GM23338 (cell line): Measurements from ENCODE around the gene BICRAL. TPM values are rescaled to one million over a fixed set of nuclear protein-coding genes. Genes with fewer than 3 reads are reported as not detected.

Experiments
- ATAC-seq: fragments of 200-7000 bp; cut with Tn5 transposase; 3 replicates; pipeline ENCODE4 v1.9.1; 2020
- DNase-seq: peaks from one replicate; pipeline ENCODE4 v3.0.0-alpha.2; 2015; ENCODE audit warnings: low spot score
- H2AFZ ChIP-seq: fragments of 200-600 bp; sonication (generic); 2 replicates; pipeline ENCODE4 v1.8.0; 2016; ENCODE audit warnings: antibody characterized with exemption, mild to moderate bottlenecking, moderate library complexity
- H3F3A ChIP-seq: fragments of 200-600 bp; sonication (generic); replicated peaks from 2 replicates; pipeline ENCODE4 v1.8.0; 2017; ENCODE audit warnings: antibody characterized with exemption, mixed run types, low read depth
- H3K27ac ChIP-seq: fragments of 200-600 bp; sonication (generic); 2 replicates; pipeline ENCODE4 v1.6.1; 2016; ENCODE audit warnings: low read depth
- H3K27me3 ChIP-seq: fragments of 200-600 bp; sonication (generic); 2 replicates; pipeline ENCODE4 v1.8.0; 2016; ENCODE audit warnings: mild to moderate bottlenecking, mixed run types, moderate library complexity; ENCODE audit not compliant: insufficient read depth
- H3K36me3 ChIP-seq: fragments of 200-600 bp; sonication (generic); 2 replicates; pipeline ENCODE4 v1.8.0; 2016; ENCODE audit warnings: mild to moderate bottlenecking; ENCODE audit not compliant: insufficient read depth
- H3K4me1 ChIP-seq: fragments of 200-600 bp; sonication (generic); 2 replicates; pipeline ENCODE4 v1.8.0; 2016; ENCODE audit warnings: mild to moderate bottlenecking, moderate library complexity; ENCODE audit not compliant: insufficient read depth
- H3K4me2 ChIP-seq: fragments of 200-600 bp; sonication (generic); 2 replicates; pipeline ENCODE4 v1.7.1; 2017; ENCODE audit warnings: mixed run types
- H3K4me3 ChIP-seq: fragments of 200-600 bp; sonication (generic); 2 replicates; pipeline ENCODE4 v1.6.1; 2016; ENCODE audit warnings: mixed run types
- H3K79me2 ChIP-seq: fragments of 200-600 bp; sonication (generic); replicated peaks from 2 replicates; pipeline ENCODE4 v1.8.0; 2017; ENCODE audit warnings: mild to moderate bottlenecking; ENCODE audit not compliant: insufficient read depth
- H3K9me2 ChIP-seq: fragments of 200-600 bp; sonication (generic); 2 replicates; pipeline ENCODE4 v1.8.0; 2017; ENCODE audit not compliant: insufficient read depth
- H4K20me1 ChIP-seq: fragments of 200-600 bp; sonication (generic); replicated peaks from 2 replicates; pipeline ENCODE4 v1.8.0; 2017; ENCODE audit warnings: mild to moderate bottlenecking; ENCODE audit not compliant: insufficient read depth
- H3K27ac Mint-ChIP-seq: 2 replicates; pipeline ENCODE4 v1.8.0; 2020; ENCODE audit warnings: inconsistent platforms, mild to moderate bottlenecking, moderate library complexity, mixed read lengths
- H3K27me3 Mint-ChIP-seq: 3 replicates; pipeline ENCODE4 v1.8.0; 2022; ENCODE audit warnings: low read depth, mild to moderate bottlenecking, moderate library complexity, mixed read lengths, inconsistent platforms; ENCODE audit not compliant: insufficient read depth, poor library complexity
- H3K36me3 Mint-ChIP-seq: 3 replicates; pipeline ENCODE4 v1.8.0; 2021; ENCODE audit warnings: low read depth, mild to moderate bottlenecking, inconsistent platforms, moderate library complexity, mixed read lengths
- H3K4me1 Mint-ChIP-seq: 3 replicates; pipeline ENCODE4 v1.8.0; 2020; ENCODE audit warnings: mild to moderate bottlenecking, inconsistent platforms, mixed read lengths
- H3K4me3 Mint-ChIP-seq: 3 replicates; pipeline ENCODE4 v1.8.0; 2021; ENCODE audit warnings: moderate library complexity, mild to moderate bottlenecking, inconsistent platforms, mixed read lengths
- H3K9me3 Mint-ChIP-seq: 3 replicates; pipeline ENCODE4 v1.8.0; 2020; ENCODE audit warnings: moderate library complexity, mild to moderate bottlenecking, inconsistent platforms, mixed read lengths
- CREB1 ChIP-seq: fragments of 250-450 bp; sonication (Bioruptor Pico); IDR thresholded peaks from 2 replicates; pipeline ENCODE4 v1.5.0; 2020; ENCODE audit warnings: low read depth, mild to moderate bottlenecking, moderate library complexity
- EZH2 ChIP-seq: fragments of 200-600 bp; sonication (generic); IDR thresholded peaks from one replicate; pipeline ENCODE4 v1.8.0; 2017; ENCODE audit warnings: antibody characterized with exemption, mild to moderate bottlenecking, low read depth; ENCODE audit not compliant: unreplicated experiment
- EZH2phosphoT487 ChIP-seq: fragments of 200-600 bp; sonication (generic); IDR thresholded peaks from one replicate; pipeline ENCODE4 v1.8.1; 2018; ENCODE audit warnings: antibody characterized with exemption; ENCODE audit not compliant: unreplicated experiment
- JUNB ChIP-seq: IDR thresholded peaks from one replicate; pipeline ENCODE4 v1.6.1; 2016; ENCODE audit warnings: antibody characterized with exemption; ENCODE audit not compliant: unreplicated experiment
- POLR2AphosphoS5 ChIP-seq: IDR thresholded peaks from 2 replicates; pipeline ENCODE4 v1.6.1; 2016; ENCODE audit warnings: antibody characterized with exemption, low read depth
- REST ChIP-seq: IDR thresholded peaks from one replicate; pipeline ENCODE4 v1.6.1; 2018; ENCODE audit warnings: antibody characterized with exemption; ENCODE audit not compliant: unreplicated experiment
- STAT1 ChIP-seq: IDR thresholded peaks from one replicate; pipeline ENCODE4 v1.6.1; 2016; ENCODE audit warnings: antibody characterized with exemption; ENCODE audit not compliant: unreplicated experiment
- ZNF331 ChIP-seq: fragments of 250-450 bp; sonication (Bioruptor Pico); IDR thresholded peaks from 2 replicates; pipeline ENCODE4 v1.5.0; 2020; ENCODE audit warnings: low read depth, mild to moderate bottlenecking, moderate library complexity
- ZNF462 ChIP-seq: fragments of 250-450 bp; sonication (Bioruptor Pico); IDR thresholded peaks from 2 replicates; pipeline ENCODE4 v1.5.0; 2020; ENCODE audit warnings: mild to moderate bottlenecking, moderate library complexity
- polyA plus RNA-seq: library from polyadenylated mRNA; unstranded; fragments of >200 nt; fragmentation: Nextera tagmentation; extraction: Ambion mirVana; gene quantifications from 2 replicates; pipeline ENCODE4 v1.2.1, GENCODE V29; 2016
- total RNA-seq: library from RNA; depleted of rRNA; stranded (reverse); fragments of >200 nt; shearing (Covaris generic); gene quantifications from 2 replicates; pipeline ENCODE4 v1.2.3, GENCODE V29; 2014
- TF ChIP-seq, protein P1 (sequence below), 2 experiments: fragments of 200-600 bp in 1 of 2; sonication (generic) in 1 of 2; conservative IDR thresholded peaks; 2 replicates each; pipeline versions ENCODE4 v1.5.1 to v1.6.1; 2016 to 2017; ENCODE audit warnings: antibody characterized with exemption in 2 of 2, low read depth in 2 of 2, mild to moderate bottlenecking in 2 of 2, moderate library complexity in 1 of 2

BICRAL gene
- total and polyA plus RNA-seq, 2 experiments from 2014 or later: 3.4 to 11.7 TPM

DNA sequence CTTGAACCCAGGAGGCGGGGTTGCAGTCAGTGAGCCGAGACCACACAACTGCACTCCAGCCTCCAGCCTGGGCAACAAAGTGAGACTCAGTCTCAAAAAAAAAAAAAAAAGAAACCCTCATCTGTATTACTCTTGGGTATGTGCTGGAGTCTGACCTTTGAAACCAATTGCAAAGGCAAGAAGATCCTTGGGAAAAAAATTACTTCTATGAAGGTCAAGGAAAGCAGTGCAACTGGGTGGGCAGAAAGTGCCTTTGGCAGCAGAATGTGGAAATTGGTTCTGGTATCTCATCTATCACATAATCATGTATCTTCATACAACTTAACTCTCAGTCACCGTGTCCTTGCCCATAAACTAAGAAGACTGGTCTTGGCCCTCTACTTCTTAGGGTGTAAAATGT, 89.9 kb downstream of the BICRAL start (continued):
- TF ChIP-seq ZNF462 (CRISPR knock-in tag) (no peak), EZH2phosphoT487 (no peak), CREB1 (CRISPR knock-in tag) (no peak), REST (no peak)

GRCh38 chr6:42873313-42873712, 91.5 kb downstream of the BICRAL start:
- Histone ChIP-seq H3K4me2 (no peak overlapping the region), H3K36me3 (no peaks in the 10 kb centered on the region), H2AFZ (no peak overlapping the region), H3K9me2 (no peaks in the 10 kb centered on the region), H4K20me1 (no peaks in the 10 kb centered on the region), H3K4me3 (no peak overlapping the region), H3K4me1 (no peaks in the 10 kb centered on the region), H3K79me2 (no peaks in the 10 kb centered on the region), H3K27ac (no peak overlapping the region), H3F3A (peaks cover 4% of the 10 kb centered on the region; the same call in 1 of the 2 replicates), H3K27me3 (no peaks in the 10 kb centered on the region)
- ATAC-seq (no peak), DNase-seq (no peak)
- no peaks in the 10 kb centered on the region for H3K4me1 Mint-ChIP-seq
- H3K27me3 Mint-ChIP-seq: peaks cover 2% of the 10 kb centered on the region
- no peak overlapping the region for H3K4me3 Mint-ChIP-seq
- H3K36me3 Mint-ChIP-seq: no peaks in the 10 kb centered on the region
- no peak overlapping the region for H3K27ac Mint-ChIP-seq
- H3K9me3 Mint-ChIP-seq: no peaks in the 10 kb centered on the region
- TF ChIP-seq STAT1 (no peak), JUNB (no peak), REST (no peak), CREB1 (CRISPR knock-in tag) (no peak), POLR2AphosphoS5 (no peak), ZNF331 (no peak), EZH2 (no peak)
- TF ChIP-seq, protein P1, sequence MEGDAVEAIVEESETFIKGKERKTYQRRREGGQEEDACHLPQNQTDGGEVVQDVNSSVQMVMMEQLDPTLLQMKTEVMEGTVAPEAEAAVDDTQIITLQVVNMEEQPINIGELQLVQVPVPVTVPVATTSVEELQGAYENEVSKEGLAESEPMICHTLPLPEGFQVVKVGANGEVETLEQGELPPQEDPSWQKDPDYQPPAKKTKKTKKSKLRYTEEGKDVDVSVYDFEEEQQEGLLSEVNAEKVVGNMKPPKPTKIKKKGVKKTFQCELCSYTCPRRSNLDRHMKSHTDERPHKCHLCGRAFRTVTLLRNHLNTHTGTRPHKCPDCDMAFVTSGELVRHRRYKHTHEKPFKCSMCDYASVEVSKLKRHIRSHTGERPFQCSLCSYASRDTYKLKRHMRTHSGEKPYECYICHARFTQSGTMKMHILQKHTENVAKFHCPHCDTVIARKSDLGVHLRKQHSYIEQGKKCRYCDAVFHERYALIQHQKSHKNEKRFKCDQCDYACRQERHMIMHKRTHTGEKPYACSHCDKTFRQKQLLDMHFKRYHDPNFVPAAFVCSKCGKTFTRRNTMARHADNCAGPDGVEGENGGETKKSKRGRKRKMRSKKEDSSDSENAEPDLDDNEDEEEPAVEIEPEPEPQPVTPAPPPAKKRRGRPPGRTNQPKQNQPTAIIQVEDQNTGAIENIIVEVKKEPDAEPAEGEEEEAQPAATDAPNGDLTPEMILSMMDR (conservative IDR thresholded peaks at IDR 0.05; ENCODE audit: low read depth in 2 of 2): no peak
